K562 (cell line): ENCODE results near the gene SULT1C3.

Source experiments
- CTCF ChIP-seq, 3 experiments: IDR thresholded peaks in 2 of 3; conservative IDR thresholded peaks in 1 of 3; 2 replicates each; pipeline ENCODE4 v1.5.1; 2011 to 2012; ENCODE audit warnings: low read length in 3 of 3, mild to moderate bottlenecking in 3 of 3, control low read depth in 2 of 3, improper control_type of control experiment in 1 of 3, inconsistent platforms in 1 of 3, low read depth in 1 of 3, mixed read lengths in 1 of 3, moderate library complexity in 1 of 3; ENCODE audit not compliant: insufficient read depth in 2 of 3
- MAX ChIP-seq: sonication (generic); formaldehyde crosslinking; IDR thresholded peaks from 2 replicates; pipeline ENCODE4 v1.9.0; 2022; ENCODE audit warnings: mild to moderate bottlenecking, missing genetic modification reagents
- MXI1 ChIP-seq: IDR thresholded peaks from 2 replicates; pipeline ENCODE4 v1.6.1; 2011; ENCODE audit warnings: low read depth, mild to moderate bottlenecking, improper control_type of control experiment, low read length
- SAFB ChIP-seq: fragments of 200-400 bp; formaldehyde crosslinking; IDR thresholded peaks from 2 replicates; pipeline ENCODE4 v1.6.1; 2017; ENCODE audit warnings: low read depth, low read length, borderline replicate concordance
- THAP7 ChIP-seq: fragments of 250-450 bp; sonication (Bioruptor Pico); IDR thresholded peaks from 2 replicates; pipeline ENCODE4 v1.5.0; 2021
- ZZZ3 ChIP-seq: fragments of 450-650 bp; IDR thresholded peaks from 2 replicates; pipeline ENCODE4 v1.6.1; 2016; ENCODE audit warnings: antibody characterized with exemption, mild to moderate bottlenecking, moderate library complexity

GRCh38 chr2:108224022-108224421, 15.7 kb upstream of the SULT1C3 start:
- TF ChIP-seq THAP7 (CRISPR knock-in tag) (no peak), MAX (no peak), MXI1 (no peak), ZZZ3 (no peak), CTCF (IDR thresholded peaks at IDR 0.05 in 2 of 3, conservative IDR thresholded peaks at IDR 0.05 in 1 of 3; ENCODE audit: insufficient read depth in 2 of 3, low read depth in 1 of 3, low read length in 3 of 3) (no peak), SAFB (no peak)
